H1 (cell line): Measurements from ENCODE around the gene TGFBI. TPM values are rescaled to one million over a fixed set of nuclear protein-coding genes. Genes with fewer than 3 reads are reported as not detected.

Experiments used
- CTCF ChIA-PET: fragments of 300-600 bp; sonication (Branson Sonifier 250); formaldehyde crosslinking; loops from one replicate; lab custom pipeline; 2021; ENCODE audit not compliant: partially characterized antibody; lab: Charles Lee
- POLR2A ChIA-PET: fragments of 300-600 bp; sonication (Branson Sonifier 250); formaldehyde crosslinking; loops from one replicate; lab custom pipeline; 2021; ENCODE audit warnings: inconsistent platforms; ENCODE audit not compliant: partially characterized antibody; lab: Charles Lee
- DNase-seq, 2 experiments: peaks; one replicate each; pipeline versions ENCODE4 v3.0.0 to v3.0.0-alpha.2; 2010 to 2022; ENCODE audit warnings: low spot score in 2 of 2, low read depth in 1 of 2, mixed read lengths in 1 of 2
- FAIRE-seq: peaks from 2 replicates; lab custom pipeline; 2011; peaks lifted over from hg19 to GRCh38; lab: Jason Lieb, UNC
- H2AFZ ChIP-seq: 2 replicates; pipeline ENCODE4 v1.8.1; 2012; ENCODE audit warnings: low read length, inconsistent platforms
- H2AK5ac ChIP-seq: 2 replicates; pipeline ENCODE4 v1.6.1; 2013; ENCODE audit warnings: low read depth, low read length
- H2BK120ac ChIP-seq: replicated peaks from 2 replicates; pipeline ENCODE3; 2013; ENCODE audit warnings: low read depth, low read length, inconsistent platforms
- H2BK12ac ChIP-seq: 2 replicates; pipeline ENCODE4 v1.6.1; 2013; ENCODE audit warnings: low read depth, low read length
- H2BK15ac ChIP-seq: 2 replicates; pipeline ENCODE4 v1.6.1; 2013; ENCODE audit warnings: low read length
- H2BK20ac ChIP-seq: 2 replicates; pipeline ENCODE4 v1.6.1; 2013; ENCODE audit warnings: low read length
- H2BK5ac ChIP-seq: 2 replicates; pipeline ENCODE4 v1.6.1; 2013; ENCODE audit warnings: low read depth, low read length
- H3K14ac ChIP-seq: 2 replicates; pipeline ENCODE4 v1.6.1; 2013; ENCODE audit warnings: inconsistent platforms; ENCODE audit not compliant: insufficient read length
- H3K18ac ChIP-seq: 2 replicates; pipeline ENCODE4 v1.6.1; 2013; ENCODE audit warnings: low read length; ENCODE audit errors: extremely low read depth
- H3K23ac ChIP-seq: 2 replicates; pipeline ENCODE4 v1.6.1; 2013; ENCODE audit warnings: inconsistent platforms; ENCODE audit not compliant: insufficient read length
- H3K23me2 ChIP-seq: 2 replicates; pipeline ENCODE4 v1.6.1; 2013; ENCODE audit warnings: low read depth, low read length
- H3K27ac ChIP-seq: 2 replicates; pipeline ENCODE4 v1.6.1; 2011; ENCODE audit warnings: low read depth, low read length, inconsistent platforms
- H3K27me3 ChIP-seq, 4 experiments: replicated peaks in 1 of 4; 1 replicate in 1 of 4; 2 replicates in 3 of 4; pipeline versions ENCODE4 v1.6.1 to v1.8.1; 2011 to 2013; ENCODE audit warnings: low read length in 3 of 4, mild to moderate bottlenecking in 3 of 4, inconsistent platforms in 2 of 4, mixed read lengths in 2 of 4, moderate library complexity in 1 of 4; ENCODE audit not compliant: control insufficient read depth in 3 of 4, insufficient read depth in 3 of 4; ENCODE audit errors: extremely low read depth in 1 of 4
- H3K36me3 ChIP-seq, 4 experiments: 2 replicates each; pipeline versions ENCODE4 v1.6.1 to v1.8.1; 2011 to 2013; ENCODE audit warnings: mild to moderate bottlenecking in 4 of 4, low read length in 3 of 4, moderate library complexity in 2 of 4, control low read depth in 1 of 4, inconsistent platforms in 1 of 4; ENCODE audit not compliant: insufficient read depth in 4 of 4, control insufficient read depth in 2 of 4
- H3K4ac ChIP-seq: replicated peaks from 2 replicates; pipeline ENCODE3; 2013; ENCODE audit warnings: low read length, low read depth, mixed read lengths, inconsistent platforms; ENCODE audit not compliant: insufficient read length
- H3K4me1 ChIP-seq, 4 experiments: replicated peaks in 1 of 4; 1 replicate in 1 of 4; 2 replicates in 3 of 4; pipeline versions ENCODE4 v1.6.1 to v1.8.1; 2011 to 2013; ENCODE audit warnings: low read length in 3 of 4, inconsistent platforms in 2 of 4, mixed read lengths in 1 of 4; ENCODE audit not compliant: insufficient read depth in 4 of 4, control insufficient read depth in 3 of 4
- H3K4me2 ChIP-seq, 2 experiments: 2 replicates each; pipeline versions ENCODE4 v1.6.1 to v1.8.1; 2011 to 2013; ENCODE audit warnings: low read depth in 2 of 2, low read length in 2 of 2, control low read depth in 1 of 2, inconsistent platforms in 1 of 2, mild to moderate bottlenecking in 1 of 2; ENCODE audit not compliant: insufficient read depth in 1 of 2
- H3K4me3 ChIP-seq, 4 experiments: fragments of 200-600, 300-600 bp in 1 of 4; sonication (generic), shearing (Covaris generic), sonication (Bioruptor Twin) in 1 of 4; 2 replicates each; pipeline versions ENCODE4 v1.5.1 to v1.8.1; 2011 to 2016; ENCODE audit warnings: low read length in 4 of 4, low read depth in 3 of 4, control low read depth in 2 of 4, inconsistent platforms in 2 of 4, mild to moderate bottlenecking in 2 of 4, mixed read lengths in 1 of 4, moderate library complexity in 1 of 4; ENCODE audit not compliant: insufficient read depth in 2 of 4; ENCODE audit errors: extremely low read depth in 1 of 4
- H3K56ac ChIP-seq: replicated peaks from 2 replicates; pipeline ENCODE3; 2013; ENCODE audit warnings: low read depth, mild to moderate bottlenecking, mixed read lengths, low read length, inconsistent platforms; ENCODE audit not compliant: insufficient read length
- H3K79me1 ChIP-seq: 2 replicates; pipeline ENCODE4 v1.6.1; 2013; ENCODE audit warnings: low read depth, low read length, control low read depth
- H3K79me2 ChIP-seq, 2 experiments: 2 replicates each; pipeline versions ENCODE4 v1.6.1 to v1.8.1; 2012 to 2013; ENCODE audit warnings: low read length in 2 of 2, mild to moderate bottlenecking in 2 of 2, inconsistent platforms in 1 of 2; ENCODE audit not compliant: insufficient read depth in 2 of 2, control insufficient read depth in 1 of 2
- H3K9ac ChIP-seq, 4 experiments: replicated peaks in 1 of 4; 1 replicate in 1 of 4; 2 replicates in 3 of 4; pipeline versions ENCODE4 v1.6.1 to v1.8.1; 2011 to 2013; ENCODE audit warnings: low read depth in 3 of 4, low read length in 3 of 4, control low read depth in 2 of 4, mild to moderate bottlenecking in 2 of 4, moderate library complexity in 2 of 4, inconsistent platforms in 1 of 4; ENCODE audit errors: extremely low read depth in 1 of 4
- H3K9me3 ChIP-seq, 2 experiments: 2 replicates each; pipeline versions ENCODE4 v1.6.1 to v1.8.1; 2012 to 2013; ENCODE audit warnings: mild to moderate bottlenecking in 2 of 2, moderate library complexity in 2 of 2, control low read depth in 1 of 2, inconsistent platforms in 1 of 2, low read depth in 1 of 2, low read length in 1 of 2, mixed read lengths in 1 of 2; ENCODE audit not compliant: insufficient read depth in 2 of 2
- H4K20me1 ChIP-seq, 2 experiments: replicated peaks in 1 of 2; 2 replicates each; pipeline versions ENCODE3 to v1.8.1; 2011 to 2013; ENCODE audit warnings: inconsistent platforms in 2 of 2, low read length in 2 of 2, mild to moderate bottlenecking in 1 of 2; ENCODE audit not compliant: insufficient read depth in 2 of 2, control insufficient read depth in 1 of 2
- H4K5ac ChIP-seq: 2 replicates; pipeline ENCODE4 v1.6.1; 2013; ENCODE audit warnings: low read length, low read depth, mixed read lengths, inconsistent platforms; ENCODE audit not compliant: insufficient read length
- H4K8ac ChIP-seq: 2 replicates; pipeline ENCODE4 v1.8.0; 2013; ENCODE audit warnings: mild to moderate bottlenecking, moderate library complexity, low read length, inconsistent platforms; ENCODE audit not compliant: insufficient read depth; ENCODE audit errors: extremely low read depth
- H4K91ac ChIP-seq: replicated peaks from 2 replicates; pipeline ENCODE3; 2013; ENCODE audit warnings: low read length, mixed read lengths, inconsistent platforms; ENCODE audit not compliant: insufficient read length
- ASH2L ChIP-seq: fragments of 200-600, 300-600 bp; sonication (generic); IDR thresholded peaks from one replicate; pipeline ENCODE4 v1.7.1; 2017; ENCODE audit warnings: low read length
- ATF3 ChIP-seq: IDR thresholded peaks from 2 replicates; pipeline ENCODE4 v1.6.1; 2011; ENCODE audit warnings: low read depth, mild to moderate bottlenecking, low read length; ENCODE audit not compliant: insufficient read depth
- CBX5 ChIP-seq: fragments of 300-800, 300-1000 bp; sonication (generic); IDR thresholded peaks from 2 replicates; pipeline ENCODE4 v1.7.1; 2016; ENCODE audit warnings: antibody characterized with exemption, low read length, low read depth
- CHD2 ChIP-seq: IDR thresholded peaks from 2 replicates; pipeline ENCODE4 v1.6.1; 2012; ENCODE audit warnings: low read length, improper control_type of control experiment
- KDM4A ChIP-seq: IDR thresholded peaks from one replicate; pipeline ENCODE4 v1.7.1; 2012; ENCODE audit warnings: low read depth, mild to moderate bottlenecking, moderate library complexity, low read length, inconsistent platforms; ENCODE audit not compliant: severe bottlenecking
- MAFK ChIP-seq: IDR thresholded peaks from 2 replicates; pipeline ENCODE4 v1.6.1; 2012; ENCODE audit warnings: low read depth, mild to moderate bottlenecking, improper control_type of control experiment, low read length
- POLR2A ChIP-seq, 2 experiments: IDR thresholded peaks; 1 replicate in 1 of 2; 2 replicates in 1 of 2; pipeline ENCODE4 v1.6.1; 2011; ENCODE audit warnings: low read depth in 2 of 2, low read length in 2 of 2, mild to moderate bottlenecking in 2 of 2; ENCODE audit errors: control extremely low read depth in 1 of 2
- POLR2AphosphoS5 ChIP-seq: IDR thresholded peaks from 2 replicates; pipeline ENCODE4 v1.6.1; 2011; ENCODE audit warnings: low read depth, low read length
- POU5F1 ChIP-seq: IDR thresholded peaks from 2 replicates; pipeline ENCODE4 v1.6.1; 2011; ENCODE audit warnings: low read depth, mild to moderate bottlenecking, low read length, moderate library complexity
- SRF ChIP-seq: IDR thresholded peaks from 2 replicates; pipeline ENCODE4 v1.6.1; 2011; ENCODE audit warnings: mild to moderate bottlenecking, low read depth, low read length, moderate library complexity
- SUZ12 ChIP-seq: fragments of 200-600 bp; sonication (generic); IDR thresholded peaks from 2 replicates; pipeline ENCODE4 v1.6.1; 2012; ENCODE audit warnings: mild to moderate bottlenecking, inconsistent platforms, low read length, moderate library complexity, mixed read lengths
- TCF12 ChIP-seq: IDR thresholded peaks from 2 replicates; pipeline ENCODE4 v1.6.1; 2011; ENCODE audit warnings: low read depth, mild to moderate bottlenecking, low read length
- ZNF274 ChIP-seq: IDR thresholded peaks from 2 replicates; pipeline ENCODE4 v1.7.0; 2012; ENCODE audit warnings: low read length, borderline replicate concordance; ENCODE audit errors: extremely low read depth
- WGBS, 2 experiments: shearing (Covaris generic) in 1 of 2; methylation state at CpG; one replicate each; pipeline versions ENCODE4 v1.1.6 to v1.1.7; 2013 to 2015; ENCODE audit warnings: low lambda C conversion rate in 2 of 2, mixed read lengths in 2 of 2, inconsistent platforms in 1 of 2, low coverage in 1 of 2, missing lambda C conversion rate in 1 of 2; ENCODE audit not compliant: insufficient replicate concordance in 2 of 2, insufficient coverage in 1 of 2, insufficient read length in 1 of 2; ENCODE audit errors: extremely low coverage in 1 of 2, missing lambda C conversion rate in 1 of 2; 5-methylcytosine and 5-hydroxymethylcytosine counted together
- polyA plus RNA-seq, 7 experiments: library from polyadenylated mRNA; depleted of rRNA in 3 of 7; stranded (reverse) in 5 of 7; unstranded in 2 of 7; fragments of >200 nt in 5 of 7; fragments of 200-250 nt in 2 of 7; gene quantifications; 1 replicate in 5 of 7; 2 replicates in 1 of 7; 4 replicates in 1 of 7; pipeline versions ENCODE4 v1.2.1 to v1.2.3, GENCODE V29; 2011 to 2013; ENCODE audit warnings: missing spikeins in 2 of 7, mixed read lengths in 2 of 7
- total RNA-seq: library from RNA; stranded (reverse); fragmentation: NEBNext Ultra II Directional; extraction: Animal tissue kit (Norgen Biotek cat#: 25700); gene quantifications from 2 replicates; pipeline ENCODE4 v1.2.1, GENCODE V29; 2021

TGFBI gene
- total and polyA plus RNA-seq, 2 of the 8 experiments (the other 6 are each of a cell fraction or from before 2014, with no cell fraction given), result 6.0 to 8.5 TPM

GRCh38 chr5:136054142-136055019, 25.6 kb downstream of the TGFBI start:
- Histone ChIP-seq H3K79me1 (no peaks in the 10 kb centered on the region), H3K27me3 (no peaks in the 10 kb centered on the region), H3K18ac (no peak overlapping the region), H2BK5ac (no peak overlapping the region), H3K56ac (no peak overlapping the region), H4K8ac (no peak overlapping the region), H3K27ac (no peak overlapping the region), H3K4me1 (peaks cover 0 to 7% (median 1%) of the 10 kb centered on the region in 4 experiments; a peak in 3 of 7 replicates), H3K4me3 (no peak overlapping the region), H3K79me2 (no peaks in the 10 kb centered on the region), H4K5ac (no peak overlapping the region), H2BK15ac (no peak overlapping the region), H3K14ac (no peak overlapping the region), H2BK12ac (no peak overlapping the region), H3K4ac (no peak overlapping the region), H3K9me3 (no peaks in the 10 kb centered on the region), H4K20me1 (no peaks in the 10 kb centered on the region), H4K91ac (no peak overlapping the region), H3K23me2 (no peaks in the 10 kb centered on the region), H3K23ac (no peak overlapping the region), H3K36me3 (no peaks in the 10 kb centered on the region), H2BK20ac (no peak overlapping the region), H2AFZ (no peak overlapping the region), H3K9ac (no peak overlapping the region), H3K4me2 (no peak overlapping the region), H2AK5ac (no peak overlapping the region), H2BK120ac (no peak overlapping the region)
- ChIA-PET POLR2A (no interaction called here), CTCF (interaction anchor here (0.7 to 5.6 kb wide), 11 partner anchors 8 to 172 kb away, joined by 3 to 30 read pairs (median 4); no protein-coding TSS in a partner anchor)
- DNase-seq, result no peak
- 95% methylated on average over 7 of the region's 7 CpGs; no CpG with 5 or more reads in 1 of the 2 experiments for WGBS, 2 experiments
- FAIRE-seq, result no peak
- TF ChIP-seq POLR2A (IDR thresholded peaks at IDR 0.05; ENCODE audit: control extremely low read depth in 1 of 2, low read depth in 2 of 2, low read length in 2 of 2) (no peak), CBX5 (no peak), POU5F1 (no peak), SRF (no peak), MAFK (no peak), ASH2L (no peak), POLR2AphosphoS5 (no peak), CHD2 (no peak), TCF12 (no peak), KDM4A (no peak), SUZ12 (no peak), ZNF274 (no peak), ATF3 (no peak)
